ENCODE measurements around the gene DRC7.
A peak's percentile ranks its signal among the peaks of the same experiment; 100 is the strongest.
"Not testable (repeated sequence)": the region's sequence is repeated elsewhere in the genome, so short reads cannot be mapped to it uniquely, and the experiment has no call there.

The DRC7 gene

DNA sequence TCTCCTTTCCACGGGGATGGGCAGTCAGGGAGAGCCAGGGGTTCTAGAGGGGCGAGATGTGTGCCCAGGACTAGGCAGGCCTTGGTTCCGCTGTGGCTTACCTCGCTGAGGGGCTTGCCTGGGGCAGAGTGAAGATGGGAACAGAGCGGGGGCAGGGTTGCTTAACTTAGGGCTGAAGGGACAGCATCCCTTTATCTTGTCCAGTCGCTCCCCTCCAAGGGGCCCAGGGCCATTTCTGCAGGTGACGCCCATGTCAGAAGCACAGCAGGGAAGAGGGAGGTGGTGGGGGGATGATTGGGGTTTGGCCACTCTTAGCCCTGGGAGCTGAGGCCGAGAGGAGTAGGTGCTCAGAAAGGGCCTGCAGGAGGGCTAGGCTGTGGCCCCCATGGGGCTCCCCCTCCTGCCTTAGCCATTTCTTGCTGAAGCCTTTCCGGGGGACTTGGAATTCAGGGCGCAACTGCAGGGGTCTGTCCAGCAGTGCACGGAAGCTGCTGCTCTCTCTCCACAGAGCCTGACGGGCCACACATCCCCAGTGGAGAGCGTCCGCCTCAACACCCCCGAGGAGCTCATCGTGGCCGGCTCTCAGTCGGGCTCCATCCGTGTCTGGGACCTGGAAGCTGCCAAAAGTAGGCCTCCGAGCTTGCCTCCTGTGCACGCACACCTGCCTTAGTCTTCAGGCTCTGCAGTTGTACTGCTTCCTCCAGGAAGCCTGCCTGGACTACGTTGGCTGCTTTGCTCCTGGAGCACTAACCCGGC lies 49.5 kb downstream of the DRC7 start:
- Histone ChIP-seq H3K27ac (no peak overlapping the region), H3K4me3 (no peak overlapping the region)

DNA sequence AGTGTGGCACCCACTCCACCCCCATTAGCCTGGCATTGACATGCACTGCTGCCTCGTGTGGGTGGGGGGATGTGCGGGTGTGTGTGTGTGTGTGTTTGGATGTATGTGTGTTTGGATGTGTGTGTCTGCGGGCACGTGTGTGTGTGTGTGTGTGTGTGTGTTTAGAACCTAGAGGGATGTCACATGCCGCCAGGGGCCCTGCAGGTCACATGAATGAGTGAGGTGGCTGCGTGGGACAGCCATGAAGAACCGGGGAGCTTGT lies 50.0 kb downstream of the DRC7 start:
- H3K27ac ChIP-seq, result no peak overlapping the region
- H3K4me3 ChIP-seq, result no peak overlapping the region

DNA sequence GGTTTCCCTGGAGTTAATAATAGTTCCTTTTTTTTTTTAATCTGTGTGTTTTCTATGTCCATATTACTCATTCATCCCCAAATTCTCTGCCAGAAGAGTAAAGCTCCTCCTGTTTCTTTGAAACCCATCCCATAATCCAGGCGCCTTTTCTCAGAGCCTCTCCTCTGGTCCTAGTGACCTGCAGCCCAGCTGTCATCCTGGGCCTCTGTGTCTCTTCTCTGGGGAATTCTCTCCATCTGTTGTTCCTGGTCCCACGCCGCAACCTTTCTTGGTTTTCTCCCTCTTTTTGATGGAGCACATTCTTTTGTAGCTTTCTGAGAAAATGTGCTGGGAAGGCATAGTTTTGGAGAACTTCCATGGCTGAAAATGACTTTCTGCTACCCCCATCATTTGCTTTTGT lies 51.2 kb downstream of the DRC7 start:
- H3K4me3 ChIP-seq, result no peak overlapping the region
- no peak overlapping the region for H3K27ac ChIP-seq

DNA sequence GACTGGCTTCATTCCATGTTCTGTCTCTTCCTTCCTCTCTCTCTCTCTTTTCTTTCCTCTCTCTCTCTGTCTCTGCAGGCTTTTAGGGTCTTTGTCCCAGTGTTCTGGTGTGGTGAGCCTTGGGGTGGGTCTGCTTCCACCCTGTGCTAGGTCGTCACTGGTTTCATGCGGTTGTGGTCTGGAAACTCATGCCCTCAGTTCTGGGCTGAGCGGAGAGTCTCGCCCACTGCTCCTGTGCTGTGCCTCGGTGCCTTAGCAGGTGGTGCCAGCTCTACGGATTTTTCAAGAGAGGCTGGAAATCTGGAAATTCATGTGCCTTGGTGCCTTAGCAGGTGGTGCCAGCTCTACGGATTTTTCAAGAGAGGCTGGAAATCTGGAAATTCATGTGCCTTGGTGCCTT lies 51.7 kb downstream of the DRC7 start:
- H3K27ac ChIP-seq, H3K4me3 ChIP-seq: not testable (repeated sequence)

DNA sequence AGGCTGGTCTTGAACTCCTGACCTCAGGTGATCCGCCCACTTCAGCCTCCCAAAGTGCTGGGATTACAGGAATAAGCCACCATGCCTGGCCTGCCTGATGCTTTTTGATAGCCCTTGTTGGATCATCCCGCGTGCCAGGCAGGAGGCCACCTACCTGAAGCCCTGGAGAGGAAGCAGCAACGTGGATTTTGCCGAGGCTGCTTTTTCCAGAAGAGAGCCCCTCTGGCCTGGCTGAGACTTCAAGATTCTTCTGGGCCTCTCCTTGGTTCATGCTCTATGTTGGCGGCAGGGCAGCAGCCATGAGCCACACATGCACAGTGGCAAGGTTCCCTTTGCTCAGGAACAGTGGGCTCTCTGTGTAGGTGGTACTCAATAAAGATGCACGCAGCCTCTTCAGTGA lies 52.5 kb downstream of the DRC7 start:
- Histone ChIP-seq H3K27ac (no peak overlapping the region), H3K4me3 (no peak overlapping the region)

DNA sequence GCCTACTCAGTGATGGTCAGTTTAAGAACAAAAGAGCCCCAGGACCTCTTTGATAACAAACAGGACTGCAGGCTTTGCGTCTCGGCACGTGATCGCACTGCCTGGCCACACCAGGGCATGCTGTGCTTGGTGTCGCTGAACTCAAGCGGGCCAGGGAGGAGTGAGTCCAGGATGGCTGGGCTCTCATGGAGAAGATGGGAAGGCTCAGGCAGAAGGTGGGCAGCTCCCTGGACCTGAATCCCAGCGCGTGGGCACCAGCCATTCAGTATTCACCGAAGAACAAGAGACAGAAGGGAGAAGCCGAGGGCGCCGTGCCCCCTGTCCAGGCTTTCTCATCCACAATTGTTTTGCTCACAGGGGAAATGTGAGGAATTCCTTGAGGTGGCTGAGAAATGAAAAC lies 52.9 kb downstream of the DRC7 start:
- no peak overlapping the region for H3K4me3 ChIP-seq
- H3K27ac ChIP-seq, result no peak overlapping the region

DNA sequence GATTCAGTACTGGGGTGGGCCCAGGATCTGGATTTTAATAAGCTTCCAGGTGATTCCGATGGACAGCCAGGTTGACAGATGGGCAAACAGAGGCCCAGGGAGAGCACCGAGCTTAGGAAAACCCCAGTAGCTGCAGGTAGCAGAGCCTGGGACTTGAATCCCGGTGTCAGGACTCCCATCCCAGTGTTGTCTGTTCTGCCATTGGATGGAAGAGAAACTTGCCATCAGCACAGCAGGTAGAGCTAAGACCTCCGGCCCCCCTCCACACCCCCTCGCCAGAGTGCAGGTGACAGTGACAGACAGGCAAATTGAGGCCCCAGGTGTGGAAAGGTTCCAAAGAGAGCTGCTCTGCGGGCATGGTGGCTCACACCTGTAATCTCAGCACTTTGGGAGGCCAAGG lies 53.4 kb downstream of the DRC7 start:
- H3K27ac ChIP-seq, result peak overlapping the region in 1 of 21 experiments; percentile 14
- no peak overlapping the region for H3K4me3 ChIP-seq

DNA sequence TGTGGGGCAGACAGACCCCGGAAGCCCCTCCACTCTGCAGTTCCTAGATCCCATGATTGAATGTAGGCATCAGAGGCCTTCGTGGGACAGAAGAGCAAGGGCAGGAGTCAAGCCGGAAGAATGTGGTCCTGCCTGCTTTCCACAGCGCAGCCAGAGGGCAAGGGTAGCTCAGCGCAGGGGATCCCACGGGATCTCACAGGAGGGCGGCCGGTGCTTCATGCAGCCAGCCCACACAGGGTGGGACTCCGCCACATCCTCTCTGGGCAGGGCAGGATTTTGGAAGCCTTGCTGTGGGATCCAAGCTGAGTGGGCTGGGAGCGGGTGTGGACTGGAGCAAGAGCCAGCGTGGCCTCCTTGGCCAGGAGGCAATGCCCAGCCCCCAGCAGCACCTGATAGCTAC lies 54.0 kb downstream of the DRC7 start:
- H3K4me3 ChIP-seq, result no peak overlapping the region
- peak overlapping the region in 2 of 21 experiments; percentile 14 to 23 for H3K27ac ChIP-seq

DNA sequence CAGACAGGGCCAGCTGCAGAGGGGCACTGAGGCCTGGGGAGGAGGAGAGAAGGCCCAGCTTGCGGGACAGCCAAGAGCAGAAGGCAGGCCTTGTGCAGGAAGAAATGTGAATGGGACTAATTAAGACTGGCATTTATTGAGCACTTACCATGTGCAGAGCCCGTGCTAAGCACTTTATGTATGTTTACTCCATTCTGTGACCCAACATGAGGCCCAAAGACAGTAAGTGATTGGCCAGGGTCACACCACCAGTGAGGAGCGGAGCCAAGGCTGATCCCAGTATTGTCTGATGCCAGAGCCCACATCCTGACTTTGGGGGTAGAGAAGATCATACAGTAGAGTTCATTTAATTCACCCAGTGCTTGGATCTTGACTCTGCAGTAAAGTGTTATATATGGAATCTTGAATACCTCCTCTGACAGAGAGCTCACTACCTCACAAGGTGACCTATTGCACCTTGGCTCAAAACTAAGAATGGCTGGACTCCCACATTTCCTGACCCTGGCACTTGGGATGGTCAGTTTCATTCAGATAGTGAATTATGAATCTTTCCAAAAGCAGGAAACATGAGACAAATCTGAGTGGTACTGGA lies 54.6 kb downstream of the DRC7 start:
- Histone ChIP-seq H3K4me3 (no peak overlapping the region), H3K27ac (peak overlapping the region in 1 of 21 experiments; percentile 23)

DNA sequence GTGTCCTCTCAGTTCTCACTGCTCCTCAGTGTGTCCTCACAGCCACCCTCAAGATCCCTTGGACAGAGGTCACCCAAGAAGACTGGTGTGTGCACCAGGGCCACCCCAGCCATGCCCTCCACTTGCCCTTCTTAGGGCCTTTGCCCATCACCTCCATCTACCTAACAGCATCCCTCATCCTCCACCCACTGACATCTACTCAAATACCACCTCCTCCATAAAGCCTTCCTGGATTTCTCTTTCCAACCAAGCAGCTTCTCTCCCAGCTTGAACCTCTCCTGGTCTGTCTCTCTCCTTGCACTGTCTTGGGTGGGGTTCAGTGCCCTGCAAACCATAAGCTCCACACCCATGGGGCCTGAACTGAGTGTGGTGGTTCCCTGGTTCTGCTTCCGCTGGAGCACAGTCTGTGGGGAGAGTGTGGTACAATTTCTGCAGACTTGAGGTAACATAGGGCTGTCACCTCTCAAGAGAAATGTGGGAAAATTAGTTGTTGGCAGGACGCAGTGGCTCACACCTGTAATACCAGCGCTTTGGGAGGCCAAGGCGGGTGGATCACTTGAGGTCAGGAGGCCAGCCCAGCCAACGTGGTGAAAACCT lies 55.3 kb downstream of the DRC7 start:
- Histone ChIP-seq H3K27ac (no peak overlapping the region), H3K4me3 (no peak overlapping the region)

DNA sequence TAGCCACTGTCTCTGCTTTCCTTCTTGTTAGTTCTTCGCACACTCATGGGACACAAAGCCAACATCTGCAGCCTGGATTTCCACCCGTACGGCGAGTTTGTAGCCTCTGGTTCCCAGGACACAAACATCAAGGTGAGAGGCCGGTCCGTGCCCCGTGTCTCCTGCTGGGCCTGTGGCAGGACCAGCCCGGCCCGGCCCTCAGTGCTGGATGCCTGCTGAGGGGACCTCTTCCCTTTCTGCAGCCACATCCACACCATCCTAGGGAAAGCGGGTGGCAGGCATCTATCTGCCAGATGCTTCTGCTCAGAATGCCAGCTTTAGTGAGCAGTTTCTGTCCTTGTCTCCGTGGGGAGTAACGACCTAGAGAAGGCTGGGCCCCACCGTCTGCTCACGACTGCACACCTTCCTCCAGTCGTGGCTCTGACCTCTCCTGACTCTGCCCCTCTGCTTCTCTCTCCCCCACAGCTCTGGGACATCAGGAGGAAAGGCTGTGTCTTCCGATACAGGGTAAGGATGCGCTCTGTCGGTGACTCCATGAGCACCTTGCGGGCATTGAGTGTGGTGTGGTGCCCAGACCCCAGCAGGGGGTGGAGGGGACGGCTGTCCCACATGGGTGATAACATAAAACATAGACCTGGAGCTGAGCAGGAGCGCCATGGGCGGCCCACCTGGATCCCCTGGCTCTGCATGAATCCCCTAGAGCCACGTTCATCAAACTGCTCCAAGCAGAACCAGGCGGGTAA lies 56.4 kb downstream of the DRC7 start:
- no peak overlapping the region for H3K4me3 ChIP-seq
- no peak overlapping the region for H3K27ac ChIP-seq

DNA sequence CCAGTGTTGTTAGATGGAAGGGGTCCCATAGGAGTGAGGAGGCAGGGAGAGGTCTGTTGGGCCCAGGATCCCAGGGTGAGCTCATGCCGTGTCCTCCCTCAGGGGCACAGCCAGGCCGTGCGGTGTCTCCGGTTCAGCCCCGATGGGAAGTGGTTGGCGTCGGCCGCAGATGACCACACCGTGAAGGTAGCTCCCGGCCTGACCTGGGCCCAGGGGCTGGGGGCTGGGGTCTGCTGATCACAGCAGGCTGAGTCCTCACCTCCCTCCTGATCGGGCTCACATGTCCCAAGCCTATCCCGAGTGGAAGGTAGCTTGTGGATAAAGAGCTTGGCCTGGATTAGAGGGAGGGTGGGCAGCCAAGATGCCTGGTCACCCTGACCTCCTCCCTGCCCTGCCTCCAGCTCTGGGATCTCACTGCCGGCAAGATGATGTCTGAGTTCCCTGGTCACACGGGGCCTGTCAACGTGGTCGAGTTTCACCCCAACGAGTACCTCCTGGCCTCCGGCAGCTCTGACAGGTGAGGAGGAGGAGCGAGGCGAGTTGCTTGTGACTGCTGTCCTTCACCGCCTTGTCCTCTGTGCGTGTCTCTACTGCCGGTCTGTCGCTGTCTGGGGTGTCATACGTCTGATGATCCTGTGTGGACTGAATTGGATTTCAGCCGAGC lies 57.1 kb downstream of the DRC7 start:
- Histone ChIP-seq H3K4me3 (no peak overlapping the region), H3K27ac (no peak overlapping the region)

DNA sequence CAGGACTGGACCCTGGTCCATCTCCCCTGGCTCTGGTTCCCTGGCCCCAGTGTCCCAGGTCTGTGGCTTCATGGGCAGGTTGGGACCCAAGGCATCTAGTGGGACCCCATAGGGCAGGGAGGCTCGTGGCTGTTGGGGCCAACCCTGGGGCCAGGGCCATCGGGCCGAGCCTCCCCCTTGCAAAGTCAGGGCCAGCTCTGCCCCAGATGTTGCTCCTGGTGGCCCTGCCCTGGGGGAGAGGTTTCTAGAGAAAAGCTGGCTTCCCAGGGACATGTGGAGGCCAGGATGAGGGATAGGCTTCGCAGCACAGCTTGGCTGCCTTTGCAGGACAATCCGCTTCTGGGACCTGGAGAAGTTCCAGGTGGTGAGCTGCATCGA lies 57.6 kb downstream of the DRC7 start:
- Histone ChIP-seq H3K4me3 (no peak overlapping the region), H3K27ac (no peak overlapping the region)

DNA sequence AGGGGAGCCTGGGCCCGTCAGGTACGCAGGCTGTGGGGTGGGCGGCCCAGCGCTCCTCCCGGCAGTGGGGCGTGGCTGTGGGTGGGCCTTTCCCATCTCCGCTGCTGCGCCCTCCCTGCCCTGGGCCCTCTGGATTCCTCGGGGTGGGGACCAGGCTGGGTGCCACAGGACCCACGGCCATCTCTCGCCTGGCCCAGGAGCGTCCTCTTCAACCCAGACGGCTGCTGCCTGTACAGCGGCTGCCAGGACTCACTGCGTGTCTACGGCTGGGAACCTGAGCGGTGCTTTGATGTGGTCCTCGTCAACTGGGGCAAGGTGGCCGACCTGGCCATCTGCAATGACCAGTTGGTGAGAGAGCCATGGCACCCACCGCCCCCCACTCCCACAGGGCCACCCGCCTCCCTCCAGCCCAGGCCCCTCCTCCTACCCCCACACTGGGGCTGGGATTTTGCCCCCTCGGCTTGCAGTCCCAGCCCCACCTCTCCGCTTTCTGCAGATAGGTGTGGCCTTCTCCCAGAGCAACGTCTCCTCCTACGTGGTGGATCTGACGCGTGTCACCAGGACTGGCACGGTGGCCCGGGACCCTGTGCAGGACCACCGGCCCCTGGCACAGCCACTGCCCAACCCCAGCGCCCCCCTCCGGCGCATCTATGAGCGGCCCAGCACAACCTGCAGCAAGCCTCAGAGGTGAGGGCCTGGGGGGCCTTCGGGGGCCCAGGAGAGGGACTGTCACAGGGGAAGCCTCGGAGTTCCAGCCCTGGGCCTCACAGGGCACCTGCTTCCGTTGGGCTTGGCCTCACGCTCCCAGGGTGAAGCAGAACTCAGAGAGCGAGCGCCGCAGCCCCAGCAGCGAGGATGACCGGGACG lies 58.2 kb downstream of the DRC7 start:
- Histone ChIP-seq H3K4me3 (no peak overlapping the region), H3K27ac (no peak overlapping the region)

DNA sequence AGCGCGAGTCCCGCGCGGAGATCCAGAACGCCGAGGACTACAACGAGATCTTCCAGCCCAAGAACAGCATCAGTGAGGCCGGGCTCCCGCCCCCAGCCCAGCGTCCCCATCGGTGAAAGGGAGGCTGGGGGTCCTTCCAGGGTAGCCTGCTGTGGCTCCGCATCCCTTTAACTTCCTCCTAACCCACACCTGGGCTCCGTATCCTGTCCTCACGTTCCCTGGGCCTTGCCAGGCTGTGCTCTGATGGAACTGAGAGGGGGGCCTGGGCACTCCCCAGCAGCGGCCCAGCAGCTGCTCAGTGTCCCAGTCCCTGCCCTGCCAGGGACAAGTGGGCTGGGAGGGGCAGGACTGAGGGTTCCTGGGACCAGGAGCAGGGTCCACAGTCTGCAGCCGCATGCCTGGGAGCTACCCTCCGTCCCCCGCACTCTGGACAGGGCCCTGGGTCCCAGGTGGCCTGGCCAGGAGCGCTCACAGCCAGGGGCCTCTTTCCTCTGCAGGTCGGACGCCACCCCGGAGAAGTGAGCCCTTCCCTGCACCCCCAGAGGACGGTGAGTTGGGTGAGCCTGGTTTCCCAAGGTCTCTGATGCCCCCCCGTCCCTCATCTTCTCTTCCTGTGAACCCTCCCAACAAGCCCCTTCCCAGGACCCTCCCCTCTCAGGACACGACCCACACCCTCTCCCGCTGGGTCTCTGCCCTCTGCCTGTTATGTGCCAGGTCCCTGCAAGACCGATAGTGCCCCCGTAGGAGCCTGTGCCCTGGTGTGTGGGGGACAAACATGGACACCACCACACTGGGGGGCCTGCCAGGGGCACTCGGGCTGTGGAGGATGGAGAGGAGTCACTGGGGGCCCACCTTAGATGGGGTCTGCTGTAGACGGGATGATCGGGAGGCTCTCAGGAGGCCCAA lies 59.1 kb downstream of the DRC7 start:
- no peak overlapping the region for H3K4me3 ChIP-seq
- no peak overlapping the region for H3K27ac ChIP-seq

DNA sequence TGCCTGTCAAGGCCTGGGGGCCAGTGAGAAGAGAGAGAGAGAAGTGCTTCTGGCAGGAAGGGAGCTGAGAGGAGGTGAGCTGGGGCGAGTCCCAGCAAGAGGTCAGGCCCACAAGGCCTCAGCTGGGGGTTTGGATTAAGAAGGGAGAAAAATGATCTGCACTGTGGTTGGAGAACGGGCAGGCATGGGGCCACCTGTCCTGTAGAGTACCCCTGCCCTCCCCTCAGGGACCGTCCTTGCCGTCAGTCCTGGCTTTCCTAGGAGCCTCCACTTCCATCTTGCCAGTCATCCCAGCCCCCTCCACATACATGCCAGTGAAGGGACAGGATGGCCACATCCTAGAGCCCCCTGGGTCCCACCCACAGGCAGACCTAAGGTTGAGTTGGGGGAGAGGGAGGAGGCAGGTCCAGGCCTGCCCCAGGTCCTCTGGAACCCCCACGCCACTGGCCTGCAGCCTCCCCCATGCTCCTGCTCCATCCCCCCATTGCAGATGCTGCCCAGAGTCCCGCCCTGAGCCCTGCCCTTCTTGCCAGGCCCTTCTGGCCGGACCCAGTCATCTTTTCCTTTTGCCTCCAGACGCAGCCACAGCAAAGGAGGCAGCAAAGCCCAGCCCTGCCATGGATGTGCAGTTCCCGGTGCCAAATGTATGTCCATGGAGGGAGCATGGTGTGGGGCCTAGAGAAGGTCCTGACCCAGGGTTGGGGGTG lies 59.9 kb downstream of the DRC7 start:
- H3K4me3 ChIP-seq, result no peak overlapping the region
- H3K27ac ChIP-seq, result no peak overlapping the region

DNA sequence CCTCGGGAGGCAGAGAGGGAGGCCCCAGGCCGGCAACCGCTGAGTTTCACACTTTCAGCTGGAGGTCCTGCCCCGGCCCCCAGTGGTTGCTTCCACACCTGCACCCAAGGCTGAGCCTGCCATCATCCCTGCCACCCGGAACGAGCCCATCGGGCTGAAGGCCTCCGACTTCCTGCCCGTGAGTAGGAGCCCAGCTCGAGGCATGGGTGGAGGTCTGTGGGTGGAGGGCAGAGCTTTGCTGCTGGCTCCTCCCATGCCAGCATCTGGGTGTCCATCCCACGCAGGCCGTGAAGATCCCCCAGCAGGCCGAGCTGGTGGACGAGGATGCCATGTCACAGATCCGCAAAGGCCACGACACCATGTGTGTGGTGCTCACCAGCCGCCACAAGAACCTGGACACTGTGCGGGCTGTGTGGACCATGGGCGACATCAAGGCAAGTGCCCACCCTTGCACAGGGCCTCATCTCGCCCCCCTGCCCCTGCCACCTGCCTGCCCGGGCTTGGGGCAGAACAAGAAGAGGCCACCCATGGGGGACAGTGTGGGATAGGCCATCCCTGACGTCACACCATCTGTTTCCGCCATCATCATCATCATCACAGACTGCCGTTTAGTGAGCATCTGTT lies 60.6 kb downstream of the DRC7 start:
- H3K4me3 ChIP-seq, result no peak overlapping the region

More for the DNA sequence above, 60.6 kb downstream of the DRC7 start:
- no peak overlapping the region for H3K27ac ChIP-seq

All from skin epidermis (tissue), 12 donors.